Spinal cord (tissue), 10 donors: ENCODE results near the gene SUGP1. TPM values are rescaled to one million over a fixed set of nuclear protein-coding genes. Genes with fewer than 3 reads are reported as not detected.
A peak's percentile ranks its signal among the peaks of the same experiment; 100 is the strongest.

ENCODE experiments used
- DNase-seq, 6 donors: peaks; one replicate each; pipeline versions ENCODE4 v3.0.0 to v3.0.0-alpha.2; 2013 to 2015; ENCODE audit warnings: low spot score in 6 of 6, low read depth in 4 of 6
- H3K27ac ChIP-seq: one replicate; pipeline ENCODE4 v1.5.1; 2013; ENCODE audit warnings: low read depth, low read length, control low read depth
- H3K27me3 ChIP-seq: one replicate; pipeline ENCODE4 v1.6.1; 2013; ENCODE audit warnings: low read length; ENCODE audit not compliant: control insufficient read depth, insufficient read depth
- H3K36me3 ChIP-seq: one replicate; pipeline ENCODE4 v1.6.1; 2013; ENCODE audit warnings: low read length; ENCODE audit not compliant: control insufficient read depth, insufficient read depth
- H3K4me1 ChIP-seq: one replicate; pipeline ENCODE4 v1.6.1; 2013; ENCODE audit warnings: low read length; ENCODE audit not compliant: control insufficient read depth, insufficient read depth
- H3K4me3 ChIP-seq: one replicate; pipeline ENCODE4 v1.5.1; 2013; ENCODE audit warnings: low read depth, low read length, control low read depth
- H3K9me3 ChIP-seq: one replicate; pipeline ENCODE4 v1.6.1; 2013; ENCODE audit warnings: low read length; ENCODE audit not compliant: control insufficient read depth, insufficient read depth
- WGBS: methylation state at CpG from one replicate; pipeline ENCODE4 v1.1.5; 2013; ENCODE audit warnings: missing lambda C conversion rate; ENCODE audit not compliant: insufficient coverage; 5-methylcytosine and 5-hydroxymethylcytosine counted together
- long read RNA-seq, 4 donors: transcript quantifications; one replicate each; lab custom pipeline, GENCODE V29; 2026
- polyA plus RNA-seq, 2 donors: library from polyadenylated mRNA; unstranded; fragments of 120-200 nt; gene quantifications; one replicate each; pipeline ENCODE4 v1.2.1, GENCODE V29; 2013; ENCODE audit not compliant: insufficient read length in 2 of 2
- total RNA-seq, 2 donors: library from RNA; depleted of rRNA in 1 of 2; stranded (reverse); fragments of 120-200 nt in 1 of 2; fragments of >200 nt in 1 of 2; gene quantifications; one replicate each; pipeline versions ENCODE4 v1.2.3 to v1.2.4, GENCODE V29; 2013 to 2014
- donor health status: healthy.

Gene SUGP1, protein sequence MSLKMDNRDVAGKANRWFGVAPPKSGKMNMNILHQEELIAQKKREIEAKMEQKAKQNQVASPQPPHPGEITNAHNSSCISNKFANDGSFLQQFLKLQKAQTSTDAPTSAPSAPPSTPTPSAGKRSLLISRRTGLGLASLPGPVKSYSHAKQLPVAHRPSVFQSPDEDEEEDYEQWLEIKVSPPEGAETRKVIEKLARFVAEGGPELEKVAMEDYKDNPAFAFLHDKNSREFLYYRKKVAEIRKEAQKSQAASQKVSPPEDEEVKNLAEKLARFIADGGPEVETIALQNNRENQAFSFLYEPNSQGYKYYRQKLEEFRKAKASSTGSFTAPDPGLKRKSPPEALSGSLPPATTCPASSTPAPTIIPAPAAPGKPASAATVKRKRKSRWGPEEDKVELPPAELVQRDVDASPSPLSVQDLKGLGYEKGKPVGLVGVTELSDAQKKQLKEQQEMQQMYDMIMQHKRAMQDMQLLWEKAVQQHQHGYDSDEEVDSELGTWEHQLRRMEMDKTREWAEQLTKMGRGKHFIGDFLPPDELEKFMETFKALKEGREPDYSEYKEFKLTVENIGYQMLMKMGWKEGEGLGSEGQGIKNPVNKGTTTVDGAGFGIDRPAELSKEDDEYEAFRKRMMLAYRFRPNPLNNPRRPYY
- total RNA-seq (10 to 100 TPM; 35.5 to 40.3 TPM), polyA plus RNA-seq (10 to 100 TPM; 61.3 to 62.3 TPM)
- long read RNA-seq, donor 1, transcript SUGP1-201 (14 exons, 2,423 nt) = major isoform, 6 of 20 reads
- long read RNA-seq, donor 1, partial matches to known transcripts = 5 of 20 reads
- long read RNA-seq, donor 1, other reads (novel, unspliced or antisense) = 6 of 20 reads
- long read RNA-seq, donor 2, transcript SUGP1-208 (4 exons, 715 nt) = major isoform, 6 of 7 reads
- long read RNA-seq, donor 2, partial matches to known transcripts = 0 of 7 reads
- long read RNA-seq, donor 2, other reads (novel, unspliced or antisense) = 0 of 7 reads
- long read RNA-seq, donor 3, partial matches to known transcripts = 0 of 6 reads
- long read RNA-seq, donor 3, other reads (novel, unspliced or antisense) = 0 of 6 reads
- long read RNA-seq, donor 4, transcript SUGP1-201 (14 exons, 2,423 nt) = major isoform, 8 of 121 reads
- long read RNA-seq, donor 4, partial matches to known transcripts = 107 of 121 reads
- long read RNA-seq, donor 4, other reads (novel, unspliced or antisense) = 0 of 121 reads

- under 1% methylated on average over 66 of the region's 67 CpGs for WGBS
- Histone ChIP-seq H3K4me3 (peak within 1 kb of the TSS; percentile 96), H3K27me3 (no peaks in the 10 kb centered on the region), H3K4me1 (peaks cover 27% of the 10 kb centered on the region), H3K27ac (peak within 1 kb of the TSS; percentile 90), H3K9me3 (no peaks in the 10 kb centered on the region), H3K36me3 (peaks cover 39% of the 10 kb centered on the region)
- DNase-seq = peak; percentile 79 to 98 (median 92)
Observed at GRCh38 chr19:19320361-19321140, at the start of gene SUGP1, which contains the start of gene MAU2. SUGP1 (minus strand) TSS chr19:19320509; CDS start chr19:19320496, 13 bp downstream. MAU2 (plus strand) TSS chr19:19320829; CDS start chr19:19320860, 31 bp downstream.

DNA sequence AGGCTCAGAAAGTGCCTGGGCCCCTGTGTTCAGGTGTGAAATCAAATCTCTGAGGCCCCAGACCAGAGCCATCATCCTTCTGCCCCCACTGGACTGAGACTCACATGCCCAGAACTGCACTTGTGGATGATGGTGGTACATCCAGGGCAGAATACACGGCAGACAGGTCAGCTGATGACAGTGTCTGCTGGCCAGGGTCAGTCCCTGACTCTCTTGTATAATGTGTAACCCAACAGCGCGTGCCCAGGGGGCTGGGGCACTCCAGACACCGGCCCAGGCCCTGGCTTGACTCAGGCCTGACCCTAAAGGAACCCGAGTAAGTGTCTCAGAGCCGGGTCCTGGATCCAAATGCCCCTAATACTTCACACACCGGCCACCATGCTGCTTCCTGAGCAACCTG is 47.8 kb upstream of the SUGP1 start:
- Histone ChIP-seq H3K4me3 (no peak overlapping the region), H3K27me3 (no peaks in the 10 kb centered on the region), H3K27ac (no peak overlapping the region), H3K4me1 (peaks cover 6% of the 10 kb centered on the region), H3K36me3 (no peaks in the 10 kb centered on the region), H3K9me3 (no peaks in the 10 kb centered on the region)
- 88% methylated on average over 7 of the region's 7 CpGs for WGBS
- no peak for DNase-seq

DNA sequence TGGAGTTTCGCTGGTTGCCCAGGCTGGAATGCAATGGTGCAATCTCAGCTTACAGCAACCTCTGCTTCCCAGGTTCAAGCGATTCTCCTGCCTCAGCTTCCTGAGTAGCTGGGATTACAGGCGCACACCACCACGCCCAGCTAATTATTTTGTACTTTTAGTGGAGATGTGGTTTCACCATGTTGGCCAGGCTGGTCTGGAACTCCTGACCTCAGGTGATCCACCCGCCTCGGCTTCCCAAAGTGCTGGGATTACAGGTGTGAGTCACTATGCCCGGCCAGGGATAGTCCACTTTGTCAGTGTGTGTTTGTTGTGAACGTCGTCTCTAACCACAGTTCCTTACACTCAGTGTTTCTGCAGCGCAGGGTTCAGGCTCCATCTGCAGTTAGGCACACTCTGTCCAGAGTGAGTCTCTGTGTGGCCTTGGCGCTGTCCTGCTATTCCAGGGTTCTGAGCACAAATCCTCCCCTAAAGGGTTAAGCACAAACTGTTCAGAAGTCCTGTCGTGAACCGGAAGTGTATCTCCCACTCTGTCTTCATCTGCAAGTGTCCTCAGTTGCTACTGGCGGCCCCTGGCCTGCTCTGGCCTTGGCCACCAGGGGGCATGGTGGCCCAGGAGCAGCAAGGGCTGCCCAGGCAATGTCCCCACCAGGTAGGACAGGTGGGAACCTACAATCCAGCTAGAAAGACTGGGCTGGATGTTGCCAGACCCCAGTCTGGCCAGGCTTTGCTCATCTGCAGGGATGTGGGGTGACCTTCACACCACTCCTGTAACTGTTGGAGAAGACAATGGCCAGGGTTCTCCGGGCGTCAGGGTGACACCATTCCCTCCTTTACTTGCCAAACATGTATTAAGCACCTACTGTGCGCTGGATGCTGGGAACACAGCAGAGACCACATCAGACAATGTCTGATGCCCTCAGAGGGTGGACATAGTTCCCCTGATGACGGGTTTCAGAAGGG is 46.4 kb upstream of the SUGP1 start:
- no peaks in the 10 kb centered on the region for H3K9me3 ChIP-seq
- H3K4me1 ChIP-seq = peaks cover 6% of the 10 kb centered on the region
- no peak overlapping the region for H3K4me3 ChIP-seq
- WGBS = 56% methylated on average over 16 of the region's 18 CpGs
- H3K27me3 ChIP-seq = no peaks in the 10 kb centered on the region
- DNase-seq = peak in 2 of 6 donors; percentile 53 to 65
- H3K27ac ChIP-seq = no peak overlapping the region
- no peaks in the 10 kb centered on the region for H3K36me3 ChIP-seq

DNA sequence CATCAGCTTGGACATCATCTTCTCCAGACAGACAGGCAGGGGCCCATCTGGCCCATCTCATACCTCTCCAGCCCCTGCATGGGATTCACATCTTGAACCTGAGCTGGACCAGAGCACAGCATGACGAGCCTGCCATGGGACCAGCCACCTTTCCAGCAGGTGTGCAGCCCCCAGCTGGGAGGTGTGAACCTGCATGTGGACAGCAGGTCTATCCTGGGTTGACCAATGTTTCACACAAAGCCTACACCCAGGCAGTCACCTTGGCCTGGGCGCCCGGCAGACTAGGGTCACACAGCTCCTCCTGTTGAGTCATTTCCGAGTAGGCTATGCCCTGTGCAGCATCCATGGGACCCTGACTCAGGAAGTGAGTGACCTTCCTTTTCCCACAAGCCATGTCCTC is 41.8 kb upstream of the SUGP1 start:
- no peak for DNase-seq
- Histone ChIP-seq H3K9me3 (no peaks in the 10 kb centered on the region), H3K36me3 (peaks cover 22% of the 10 kb centered on the region), H3K4me1 (peaks cover 14% of the 10 kb centered on the region), H3K27ac (no peak overlapping the region), H3K4me3 (no peak overlapping the region), H3K27me3 (no peaks in the 10 kb centered on the region)
- WGBS = 100% methylated on average over 3 of the region's 4 CpGs

DNA sequence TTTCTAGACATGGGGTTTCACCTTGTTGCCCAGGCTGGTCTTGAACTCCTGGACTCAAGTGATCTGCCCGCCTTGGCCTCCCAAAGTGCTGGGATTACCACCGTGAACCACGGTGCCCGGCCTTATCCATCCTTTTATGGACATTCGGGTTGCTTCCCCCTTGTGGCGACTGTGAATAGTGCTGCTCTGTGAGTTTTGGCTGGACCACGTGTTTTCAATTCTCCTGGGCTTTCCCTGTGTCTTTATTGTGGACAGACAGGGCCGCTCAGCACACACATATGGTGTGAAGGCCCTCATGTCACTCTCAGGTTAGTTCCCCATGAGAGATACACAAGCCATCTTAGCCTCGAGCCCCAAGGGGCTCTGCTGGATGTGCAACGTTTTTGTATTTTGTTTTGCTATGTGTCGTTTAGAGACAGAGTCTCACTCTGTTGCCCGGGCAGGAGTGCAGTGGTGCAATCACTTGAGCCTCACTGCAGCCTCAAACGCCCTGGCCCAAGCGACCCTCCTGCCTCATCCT is 40.8 kb upstream of the SUGP1 start:
- no peaks in the 10 kb centered on the region for H3K9me3 ChIP-seq
- H3K4me1 ChIP-seq = peaks cover 8% of the 10 kb centered on the region
- H3K4me3 ChIP-seq = no peak overlapping the region
- DNase-seq = peak in 5 of 6 donors; percentile 22 to 92 (median 62)
- H3K27me3 ChIP-seq = no peaks in the 10 kb centered on the region
- H3K36me3 ChIP-seq = peaks cover 31% of the 10 kb centered on the region
- 22% methylated on average over 13 of the region's 14 CpGs for WGBS
- no peak overlapping the region for H3K27ac ChIP-seq

GRCh38 chr19:19356901-19357566 is 36.7 kb upstream of the SUGP1 start:
- Histone ChIP-seq H3K27me3 (no peaks in the 10 kb centered on the region), H3K27ac (no peak overlapping the region), H3K9me3 (no peaks in the 10 kb centered on the region), H3K4me1 (peaks cover 8% of the 10 kb centered on the region), H3K36me3 (peaks cover 72% of the 10 kb centered on the region), H3K4me3 (no peak overlapping the region)
- WGBS = 89% methylated on average over 6 of the region's 13 CpGs
- no peak for DNase-seq

- Histone ChIP-seq H3K36me3 (peaks cover 76% of the 10 kb centered on the region), H3K4me1 (peaks cover 8% of the 10 kb centered on the region), H3K27me3 (no peaks in the 10 kb centered on the region), H3K9me3 (no peaks in the 10 kb centered on the region), H3K27ac (no peak overlapping the region), H3K4me3 (no peak overlapping the region)
- DNase-seq = no peak
- 89% methylated on average over 11 of the region's 11 CpGs for WGBS
Observed at GRCh38 chr19:19356500-19356899, 36.2 kb upstream of the SUGP1 start.
